Liver (tissue), 9 donors: ENCODE results near the gene GLT1D1. TPM values are rescaled to one million over a fixed set of nuclear protein-coding genes. Genes with fewer than 3 reads are reported as not detected.

Experiments
- DNase-seq: peaks from one replicate; pipeline ENCODE4 v3.0.0-alpha.2; 2017; ENCODE audit warnings: low spot score
- H3K27ac ChIP-seq, 2 donors: one replicate each; pipeline ENCODE4 v1.7.0; 2013; ENCODE audit warnings: inconsistent platforms in 2 of 2, low read length in 2 of 2, control low read depth in 1 of 2, low read depth in 1 of 2, mild to moderate bottlenecking in 1 of 2
- H3K27me3 ChIP-seq, 4 donors: one replicate each; pipeline versions ENCODE4 v1.6.1 to v1.7.0; 2013; ENCODE audit warnings: low read length in 3 of 4, inconsistent platforms in 1 of 4, mild to moderate bottlenecking in 1 of 4, moderate library complexity in 1 of 4; ENCODE audit not compliant: control insufficient read depth in 4 of 4, insufficient read depth in 4 of 4
- H3K36me3 ChIP-seq, 4 donors: one replicate each; pipeline versions ENCODE4 v1.6.1 to v1.7.0; 2013; ENCODE audit warnings: low read length in 3 of 4, mild to moderate bottlenecking in 3 of 4, low read depth in 1 of 4, moderate library complexity in 1 of 4; ENCODE audit not compliant: control insufficient read depth in 4 of 4, insufficient read depth in 3 of 4
- H3K4me1 ChIP-seq, 4 donors: one replicate each; pipeline versions ENCODE4 v1.6.1 to v1.7.0; 2013; ENCODE audit warnings: low read length in 3 of 4, mild to moderate bottlenecking in 3 of 4, moderate library complexity in 1 of 4; ENCODE audit not compliant: control insufficient read depth in 4 of 4, insufficient read depth in 4 of 4
- H3K4me3 ChIP-seq, 3 donors: one replicate each; pipeline versions ENCODE4 v1.6.1 to v1.7.0; 2013; ENCODE audit warnings: low read length in 3 of 3, control low read depth in 1 of 3, low read depth in 1 of 3, mild to moderate bottlenecking in 1 of 3
- H3K9ac ChIP-seq, 2 donors: one replicate each; pipeline ENCODE4 v1.7.0; 2013; ENCODE audit warnings: low read length in 2 of 2, mild to moderate bottlenecking in 2 of 2, moderate library complexity in 2 of 2, control low read depth in 1 of 2, low read depth in 1 of 2
- H3K9me3 ChIP-seq, 4 donors: one replicate each; pipeline versions ENCODE4 v1.6.1 to v1.7.0; 2013; ENCODE audit warnings: low read length in 3 of 4; ENCODE audit not compliant: control insufficient read depth in 4 of 4
- EGR1 ChIP-seq, 2 donors: IDR thresholded peaks; 2 replicates each; pipeline ENCODE4 v1.6.1; 2016 to 2018; ENCODE audit warnings: antibody characterized with exemption in 2 of 2, low read depth in 2 of 2
- FOXA1 ChIP-seq: IDR thresholded peaks from 2 replicates; pipeline ENCODE4 v1.6.1; 2016; ENCODE audit warnings: antibody characterized with exemption
- FOXA2 ChIP-seq: IDR thresholded peaks from 2 replicates; pipeline ENCODE4 v1.6.1; 2016; ENCODE audit warnings: antibody characterized with exemption
- GABPA ChIP-seq, 2 donors: IDR thresholded peaks in 1 of 2; conservative IDR thresholded peaks in 1 of 2; 2 replicates each; pipeline ENCODE4 v1.6.1; 2016; ENCODE audit warnings: antibody characterized with exemption in 2 of 2, mild to moderate bottlenecking in 1 of 2, moderate library complexity in 1 of 2
- HNF4A ChIP-seq, 2 donors: conservative IDR thresholded peaks; 2 replicates each; pipeline ENCODE4 v1.6.1; 2016; ENCODE audit warnings: antibody characterized with exemption in 2 of 2, mild to moderate bottlenecking in 2 of 2
- HNF4G ChIP-seq: IDR thresholded peaks from 2 replicates; pipeline ENCODE4 v1.6.1; 2016; ENCODE audit warnings: antibody characterized with exemption
- JUND ChIP-seq, 2 donors: IDR thresholded peaks; 2 replicates each; pipeline ENCODE4 v1.6.1; 2016; ENCODE audit warnings: antibody characterized with exemption in 2 of 2
- NR2F2 ChIP-seq: IDR thresholded peaks from 2 replicates; pipeline ENCODE4 v1.6.1; 2016; ENCODE audit warnings: antibody characterized with exemption
- RAD21 ChIP-seq, 2 donors: IDR thresholded peaks; 2 replicates each; pipeline ENCODE4 v1.6.1; 2016; ENCODE audit warnings: antibody characterized with exemption in 2 of 2, mild to moderate bottlenecking in 2 of 2
- RXRA ChIP-seq, 2 donors: IDR thresholded peaks; 2 replicates each; pipeline ENCODE4 v1.6.1; 2017 to 2018; ENCODE audit warnings: antibody characterized with exemption in 2 of 2, mild to moderate bottlenecking in 1 of 2
- SP1 ChIP-seq: IDR thresholded peaks from 2 replicates; pipeline ENCODE4 v1.6.1; 2018; ENCODE audit warnings: antibody characterized with exemption, mild to moderate bottlenecking
- TAF1 ChIP-seq: conservative IDR thresholded peaks from 2 replicates; pipeline ENCODE4 v1.6.1; 2016; ENCODE audit warnings: antibody characterized with exemption, mild to moderate bottlenecking
- YY1 ChIP-seq: IDR thresholded peaks from 2 replicates; pipeline ENCODE4 v1.6.1; 2016; ENCODE audit warnings: antibody characterized with exemption, mild to moderate bottlenecking
- WGBS: extraction: QIAGEN DNeasy Blood & Tissue Kit; methylation state at CpG from one replicate; pipeline ENCODE4 v1.1.7; 2013; 5-methylcytosine and 5-hydroxymethylcytosine counted together
- polyA plus RNA-seq, 2 donors: library from polyadenylated mRNA; stranded (reverse) in 1 of 2; unstranded in 1 of 2; fragments of 200-250 nt in 1 of 2; fragments of >200 nt in 1 of 2; fragmentation: Nextera tagmentation in 1 of 2; extraction: Ambion mirVana in 1 of 2; gene quantifications; one replicate each; pipeline versions ENCODE4 v1.2.1 to v1.2.3, GENCODE V29; 2013 to 2015
- total RNA-seq, 2 donors: library from RNA; depleted of rRNA; stranded (reverse); fragments of >200 nt; gene quantifications; one replicate each; pipeline ENCODE4 v1.2.3, GENCODE V29; 2014
- TF ChIP-seq, protein P1 (sequence below): IDR thresholded peaks from 2 replicates; pipeline ENCODE4 v1.6.1; 2016; ENCODE audit warnings: antibody characterized with exemption
- TF ChIP-seq, protein P2 (sequence below): IDR thresholded peaks from 2 replicates; pipeline ENCODE4 v1.6.1; 2016; ENCODE audit warnings: antibody characterized with exemption
- TF ChIP-seq, protein P3 (sequence below): IDR thresholded peaks from 2 replicates; pipeline ENCODE4 v1.6.1; 2016; ENCODE audit warnings: antibody characterized with exemption, mild to moderate bottlenecking
- TF ChIP-seq, protein P4 (sequence below): IDR thresholded peaks from 2 replicates; pipeline ENCODE4 v1.6.1; 2016; ENCODE audit warnings: antibody characterized with exemption
- TF ChIP-seq, protein P5 (sequence below): fragments of 150-350 bp; IDR thresholded peaks from 2 replicates; pipeline ENCODE4 v1.5.1; 2017; ENCODE audit warnings: improper control_type of control experiment, low read depth, low read length; ENCODE audit not compliant: missing input control
- donor health status: healthy.
- donor health status: healthy.
- donor health status: healthy.
- donor health status: healthy.
- donor health status: healthy.

Gene GLT1D1
- total and polyA plus RNA-seq, 4 donors = 10.4 to 17.7 (median 13.9) TPM

DNA sequence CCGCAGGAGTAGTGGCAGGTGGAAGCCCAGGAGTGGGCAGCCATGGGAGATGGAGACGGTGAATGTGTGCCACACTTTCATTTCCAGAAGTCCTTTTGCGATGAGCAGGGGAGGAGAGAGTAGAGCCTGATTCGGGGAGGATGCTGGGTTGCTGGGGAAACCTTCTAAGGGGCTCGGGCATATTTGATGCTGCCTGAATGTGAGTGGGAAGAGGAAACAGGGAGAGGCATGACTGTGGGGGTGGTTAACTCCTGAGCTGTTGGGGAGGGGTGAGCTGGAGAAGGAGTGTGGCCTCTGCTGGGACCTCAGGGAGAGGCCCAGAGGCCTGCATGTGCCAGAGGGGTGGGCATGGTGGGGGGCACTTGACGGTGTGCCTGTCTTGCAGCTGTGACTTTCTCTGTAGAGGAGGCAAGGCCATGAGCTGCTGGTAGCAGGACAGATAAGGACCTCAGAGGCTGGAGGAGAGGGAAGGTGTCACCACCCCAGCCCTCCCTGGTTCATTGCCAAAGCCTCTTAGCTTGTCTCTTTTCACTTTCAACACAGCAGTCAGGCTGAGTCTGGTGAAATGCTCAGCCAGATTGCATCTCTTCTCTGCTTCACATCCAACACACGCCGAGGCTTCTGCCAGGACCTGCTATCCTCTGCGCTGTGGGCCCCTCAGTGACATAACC lies 11.4 kb downstream of the GLT1D1 start (continued):
- no peak for TF ChIP-seq FOXA1

DNA sequence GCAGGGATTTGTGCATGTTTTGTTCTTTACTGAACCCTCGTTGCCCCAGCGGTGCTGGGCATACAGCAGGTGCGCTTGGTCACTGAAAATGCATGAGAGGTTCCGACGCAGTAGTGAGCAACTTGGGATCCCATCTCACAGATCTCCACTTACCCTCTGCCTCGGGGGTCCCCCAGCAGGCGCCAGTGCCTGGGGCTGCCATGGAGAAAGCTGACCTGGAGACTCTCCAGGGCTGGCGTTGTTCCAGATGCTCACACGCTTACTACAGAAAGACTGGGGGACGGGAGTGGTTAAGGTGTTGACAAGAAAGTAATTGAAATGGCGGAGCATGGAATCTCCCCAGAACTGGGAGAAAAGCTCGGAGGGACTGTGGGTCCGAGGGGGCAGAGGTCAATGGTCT lies 14.2 kb downstream of the GLT1D1 start:
- no peak for DNase-seq
- Histone ChIP-seq H3K9ac (no peak overlapping the region), H3K27ac (peak overlapping the region; percentile 14 to 65), H3K36me3 (no peaks in the 10 kb centered on the region), H3K27me3 (no peaks in the 10 kb centered on the region), H3K4me3 (no peak overlapping the region), H3K4me1 (peaks cover 0 to 35% (median 15%) of the 10 kb centered on the region in 4 donors), H3K9me3 (no peaks in the 10 kb centered on the region)
- 85% methylated on average over 13 of the region's 13 CpGs for WGBS
- TF ChIP-seq, protein P1, sequence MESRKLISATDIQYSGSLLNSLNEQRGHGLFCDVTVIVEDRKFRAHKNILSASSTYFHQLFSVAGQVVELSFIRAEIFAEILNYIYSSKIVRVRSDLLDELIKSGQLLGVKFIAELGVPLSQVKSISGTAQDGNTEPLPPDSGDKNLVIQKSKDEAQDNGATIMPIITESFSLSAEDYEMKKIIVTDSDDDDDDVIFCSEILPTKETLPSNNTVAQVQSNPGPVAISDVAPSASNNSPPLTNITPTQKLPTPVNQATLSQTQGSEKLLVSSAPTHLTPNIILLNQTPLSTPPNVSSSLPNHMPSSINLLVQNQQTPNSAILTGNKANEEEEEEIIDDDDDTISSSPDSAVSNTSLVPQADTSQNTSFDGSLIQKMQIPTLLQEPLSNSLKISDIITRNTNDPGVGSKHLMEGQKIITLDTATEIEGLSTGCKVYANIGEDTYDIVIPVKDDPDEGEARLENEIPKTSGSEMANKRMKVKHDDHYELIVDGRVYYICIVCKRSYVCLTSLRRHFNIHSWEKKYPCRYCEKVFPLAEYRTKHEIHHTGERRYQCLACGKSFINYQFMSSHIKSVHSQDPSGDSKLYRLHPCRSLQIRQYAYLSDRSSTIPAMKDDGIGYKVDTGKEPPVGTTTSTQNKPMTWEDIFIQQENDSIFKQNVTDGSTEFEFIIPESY = no peak

DNA sequence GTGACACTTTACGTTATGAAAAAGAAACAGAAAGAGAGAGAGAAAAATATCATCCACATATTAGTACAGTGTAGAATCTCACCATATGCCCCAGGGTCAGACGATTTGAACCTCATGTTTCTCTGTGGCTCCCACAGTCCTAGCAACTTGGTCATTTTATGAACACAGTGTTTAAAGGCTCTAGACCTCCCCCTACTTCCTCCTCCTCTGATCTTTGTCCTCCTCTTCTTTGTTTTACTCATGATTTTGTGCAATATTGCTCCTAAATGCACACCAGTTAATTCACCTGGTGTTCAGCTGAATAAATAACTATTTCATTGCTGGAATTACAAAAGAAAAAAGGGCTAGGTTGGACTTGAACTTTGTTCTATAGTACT lies 18.2 kb downstream of the GLT1D1 start:
- WGBS = 23% methylated on average over 2 of the region's 2 CpGs

More for the DNA sequence above, 18.2 kb downstream of the GLT1D1 start:
- Histone ChIP-seq H3K9ac (peak overlapping the region; percentile 35 to 70), H3K36me3 (peaks cover 0 to under 1% (median 0%) of the 10 kb centered on the region in 4 donors), H3K27me3 (no peaks in the 10 kb centered on the region), H3K9me3 (no peaks in the 10 kb centered on the region), H3K4me3 (peak overlapping the region; percentile 20 to 58 (median 44)), H3K27ac (peak overlapping the region; percentile 80 to 89), H3K4me1 (peaks cover 0 to 16% (median 6%) of the 10 kb centered on the region in 4 donors)
- no peak for DNase-seq
- TF ChIP-seq FOXA2 = peak; percentile 76
- no peak for TF ChIP-seq TAF1
- TF ChIP-seq, protein P2, sequence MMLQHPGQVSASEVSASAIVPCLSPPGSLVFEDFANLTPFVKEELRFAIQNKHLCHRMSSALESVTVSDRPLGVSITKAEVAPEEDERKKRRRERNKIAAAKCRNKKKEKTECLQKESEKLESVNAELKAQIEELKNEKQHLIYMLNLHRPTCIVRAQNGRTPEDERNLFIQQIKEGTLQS = peak; percentile 53
- peak; percentile 92 for TF ChIP-seq HNF4A (conservative IDR thresholded peaks at IDR 0.05)
- TF ChIP-seq SP1 = peak; percentile 87
- peak in 1 of 2 donors; percentile 60 for TF ChIP-seq GABPA (IDR thresholded peaks at IDR 0.05 in 1 of 2, conservative IDR thresholded peaks at IDR 0.05 in 1 of 2)
- TF ChIP-seq RAD21 (IDR thresholded peaks at IDR 0.05) = peak; percentile 35 to 66
- TF ChIP-seq, protein P3, sequence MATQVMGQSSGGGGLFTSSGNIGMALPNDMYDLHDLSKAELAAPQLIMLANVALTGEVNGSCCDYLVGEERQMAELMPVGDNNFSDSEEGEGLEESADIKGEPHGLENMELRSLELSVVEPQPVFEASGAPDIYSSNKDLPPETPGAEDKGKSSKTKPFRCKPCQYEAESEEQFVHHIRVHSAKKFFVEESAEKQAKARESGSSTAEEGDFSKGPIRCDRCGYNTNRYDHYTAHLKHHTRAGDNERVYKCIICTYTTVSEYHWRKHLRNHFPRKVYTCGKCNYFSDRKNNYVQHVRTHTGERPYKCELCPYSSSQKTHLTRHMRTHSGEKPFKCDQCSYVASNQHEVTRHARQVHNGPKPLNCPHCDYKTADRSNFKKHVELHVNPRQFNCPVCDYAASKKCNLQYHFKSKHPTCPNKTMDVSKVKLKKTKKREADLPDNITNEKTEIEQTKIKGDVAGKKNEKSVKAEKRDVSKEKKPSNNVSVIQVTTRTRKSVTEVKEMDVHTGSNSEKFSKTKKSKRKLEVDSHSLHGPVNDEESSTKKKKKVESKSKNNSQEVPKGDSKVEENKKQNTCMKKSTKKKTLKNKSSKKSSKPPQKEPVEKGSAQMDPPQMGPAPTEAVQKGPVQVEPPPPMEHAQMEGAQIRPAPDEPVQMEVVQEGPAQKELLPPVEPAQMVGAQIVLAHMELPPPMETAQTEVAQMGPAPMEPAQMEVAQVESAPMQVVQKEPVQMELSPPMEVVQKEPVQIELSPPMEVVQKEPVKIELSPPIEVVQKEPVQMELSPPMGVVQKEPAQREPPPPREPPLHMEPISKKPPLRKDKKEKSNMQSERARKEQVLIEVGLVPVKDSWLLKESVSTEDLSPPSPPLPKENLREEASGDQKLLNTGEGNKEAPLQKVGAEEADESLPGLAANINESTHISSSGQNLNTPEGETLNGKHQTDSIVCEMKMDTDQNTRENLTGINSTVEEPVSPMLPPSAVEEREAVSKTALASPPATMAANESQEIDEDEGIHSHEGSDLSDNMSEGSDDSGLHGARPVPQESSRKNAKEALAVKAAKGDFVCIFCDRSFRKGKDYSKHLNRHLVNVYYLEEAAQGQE = peak; percentile 69
- TF ChIP-seq, protein P4, sequence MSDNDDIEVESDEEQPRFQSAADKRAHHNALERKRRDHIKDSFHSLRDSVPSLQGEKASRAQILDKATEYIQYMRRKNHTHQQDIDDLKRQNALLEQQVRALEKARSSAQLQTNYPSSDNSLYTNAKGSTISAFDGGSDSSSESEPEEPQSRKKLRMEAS = peak; percentile 76
- TF ChIP-seq HNF4G = peak; percentile 84
- peak; percentile 55 to 83 for TF ChIP-seq JUND (IDR thresholded peaks at IDR 0.05)
- TF ChIP-seq FOXA1 = peak; percentile 78
- peak; percentile 71 for TF ChIP-seq YY1
- TF ChIP-seq RXRA (IDR thresholded peaks at IDR 0.05) = peak; percentile 75 to 88
- TF ChIP-seq, protein P1 = peak; percentile 85
- TF ChIP-seq, protein P5, sequence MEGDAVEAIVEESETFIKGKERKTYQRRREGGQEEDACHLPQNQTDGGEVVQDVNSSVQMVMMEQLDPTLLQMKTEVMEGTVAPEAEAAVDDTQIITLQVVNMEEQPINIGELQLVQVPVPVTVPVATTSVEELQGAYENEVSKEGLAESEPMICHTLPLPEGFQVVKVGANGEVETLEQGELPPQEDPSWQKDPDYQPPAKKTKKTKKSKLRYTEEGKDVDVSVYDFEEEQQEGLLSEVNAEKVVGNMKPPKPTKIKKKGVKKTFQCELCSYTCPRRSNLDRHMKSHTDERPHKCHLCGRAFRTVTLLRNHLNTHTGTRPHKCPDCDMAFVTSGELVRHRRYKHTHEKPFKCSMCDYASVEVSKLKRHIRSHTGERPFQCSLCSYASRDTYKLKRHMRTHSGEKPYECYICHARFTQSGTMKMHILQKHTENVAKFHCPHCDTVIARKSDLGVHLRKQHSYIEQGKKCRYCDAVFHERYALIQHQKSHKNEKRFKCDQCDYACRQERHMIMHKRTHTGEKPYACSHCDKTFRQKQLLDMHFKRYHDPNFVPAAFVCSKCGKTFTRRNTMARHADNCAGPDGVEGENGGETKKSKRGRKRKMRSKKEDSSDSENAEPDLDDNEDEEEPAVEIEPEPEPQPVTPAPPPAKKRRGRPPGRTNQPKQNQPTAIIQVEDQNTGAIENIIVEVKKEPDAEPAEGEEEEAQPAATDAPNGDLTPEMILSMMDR = no peak
- TF ChIP-seq EGR1 (IDR thresholded peaks at IDR 0.05; ENCODE audit: low read depth in 2 of 2) = peak in 1 of 2 donors; percentile 31
- TF ChIP-seq NR2F2 = no peak
